LNCaP clone FGC (cell line): ENCODE data around the gene FOXP1.

Experiments used
- DNase-seq: peaks from one replicate; pipeline ENCODE4 v3.0.0-alpha.2; 2011; ENCODE audit warnings: low read depth
- H3K4me3 ChIP-seq: 2 replicates; pipeline ENCODE4 v1.5.1; 2011; ENCODE audit warnings: mild to moderate bottlenecking, low read depth, low read length, control low read depth
- TF ChIP-seq, protein P1 (sequence below): IDR thresholded peaks from 2 replicates; pipeline ENCODE4 v1.5.1; 2012; ENCODE audit warnings: mild to moderate bottlenecking; ENCODE audit not compliant: control insufficient read depth, insufficient read depth; ENCODE audit errors: extremely low read depth

The FOXP1 gene

DNA sequence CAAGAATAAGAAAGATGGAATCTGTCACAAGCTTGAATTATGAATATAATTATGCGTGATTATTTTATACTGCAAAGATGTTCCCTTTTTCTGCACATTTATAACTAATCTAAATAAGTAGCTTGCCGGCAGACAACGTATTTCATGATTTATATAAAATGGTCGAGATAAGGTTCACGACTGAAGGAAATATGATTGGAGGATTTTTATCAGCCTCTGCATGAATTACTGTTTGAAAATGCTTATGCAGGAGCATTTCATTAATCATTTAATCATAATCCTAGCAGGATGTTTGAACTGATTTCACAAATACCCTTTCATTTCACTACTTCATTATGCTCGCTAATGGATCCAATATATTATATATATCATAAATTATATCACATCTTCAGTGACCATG lies 580.0 kb downstream of the FOXP1 start:
- H3K4me3 ChIP-seq: no peak overlapping the region
- no peak for DNase-seq
- TF ChIP-seq, protein P1, sequence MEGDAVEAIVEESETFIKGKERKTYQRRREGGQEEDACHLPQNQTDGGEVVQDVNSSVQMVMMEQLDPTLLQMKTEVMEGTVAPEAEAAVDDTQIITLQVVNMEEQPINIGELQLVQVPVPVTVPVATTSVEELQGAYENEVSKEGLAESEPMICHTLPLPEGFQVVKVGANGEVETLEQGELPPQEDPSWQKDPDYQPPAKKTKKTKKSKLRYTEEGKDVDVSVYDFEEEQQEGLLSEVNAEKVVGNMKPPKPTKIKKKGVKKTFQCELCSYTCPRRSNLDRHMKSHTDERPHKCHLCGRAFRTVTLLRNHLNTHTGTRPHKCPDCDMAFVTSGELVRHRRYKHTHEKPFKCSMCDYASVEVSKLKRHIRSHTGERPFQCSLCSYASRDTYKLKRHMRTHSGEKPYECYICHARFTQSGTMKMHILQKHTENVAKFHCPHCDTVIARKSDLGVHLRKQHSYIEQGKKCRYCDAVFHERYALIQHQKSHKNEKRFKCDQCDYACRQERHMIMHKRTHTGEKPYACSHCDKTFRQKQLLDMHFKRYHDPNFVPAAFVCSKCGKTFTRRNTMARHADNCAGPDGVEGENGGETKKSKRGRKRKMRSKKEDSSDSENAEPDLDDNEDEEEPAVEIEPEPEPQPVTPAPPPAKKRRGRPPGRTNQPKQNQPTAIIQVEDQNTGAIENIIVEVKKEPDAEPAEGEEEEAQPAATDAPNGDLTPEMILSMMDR: no peak

DNA sequence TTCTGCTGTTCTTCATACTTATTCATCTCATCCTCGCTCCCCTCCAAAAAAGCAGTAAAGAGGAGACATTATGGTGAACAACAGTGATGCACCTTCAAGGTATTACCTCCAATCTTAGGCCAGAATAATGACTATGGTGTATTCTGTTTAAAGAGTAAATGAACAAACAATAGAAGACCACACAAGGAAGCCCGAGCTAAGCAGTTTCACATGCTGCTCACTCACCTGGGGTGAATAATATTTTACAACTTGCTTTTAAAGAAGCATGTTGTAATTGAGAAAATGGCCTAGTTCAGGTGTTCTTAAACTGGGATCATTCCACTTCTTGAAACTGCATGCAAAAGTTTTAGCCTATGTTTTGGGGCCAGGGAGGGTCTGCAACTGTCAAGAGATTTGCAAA lies 581.2 kb downstream of the FOXP1 start:
- no peak overlapping the region for H3K4me3 ChIP-seq
- no peak for DNase-seq
- TF ChIP-seq, protein P1: no peak

DNA sequence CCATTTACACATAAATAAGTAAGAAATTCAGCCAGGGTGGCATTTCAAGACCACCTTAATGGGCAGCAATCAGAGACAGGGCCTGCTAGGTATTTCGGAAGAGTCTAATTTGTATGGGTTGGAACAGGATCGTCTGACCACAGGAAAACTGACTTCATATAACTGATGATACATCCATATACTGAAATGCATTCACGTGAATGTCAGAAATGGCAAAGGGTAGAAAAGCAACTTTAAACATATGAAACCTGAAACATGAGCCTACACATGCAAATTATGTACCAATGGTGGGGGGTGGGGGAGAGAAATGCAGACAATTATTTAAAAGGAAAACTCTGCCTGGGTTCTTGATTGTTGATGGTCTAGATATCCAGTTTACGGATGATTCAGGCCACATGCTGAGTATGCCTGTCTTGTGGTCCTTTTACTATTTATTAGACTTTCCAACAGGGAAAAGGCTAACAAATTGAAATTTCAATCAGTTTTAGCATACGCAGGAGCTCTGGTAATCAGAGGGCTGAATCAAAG lies 582.2 kb downstream of the FOXP1 start:
- DNase-seq: no peak
- H3K4me3 ChIP-seq: no peak overlapping the region
- TF ChIP-seq, protein P1: no peak

DNA sequence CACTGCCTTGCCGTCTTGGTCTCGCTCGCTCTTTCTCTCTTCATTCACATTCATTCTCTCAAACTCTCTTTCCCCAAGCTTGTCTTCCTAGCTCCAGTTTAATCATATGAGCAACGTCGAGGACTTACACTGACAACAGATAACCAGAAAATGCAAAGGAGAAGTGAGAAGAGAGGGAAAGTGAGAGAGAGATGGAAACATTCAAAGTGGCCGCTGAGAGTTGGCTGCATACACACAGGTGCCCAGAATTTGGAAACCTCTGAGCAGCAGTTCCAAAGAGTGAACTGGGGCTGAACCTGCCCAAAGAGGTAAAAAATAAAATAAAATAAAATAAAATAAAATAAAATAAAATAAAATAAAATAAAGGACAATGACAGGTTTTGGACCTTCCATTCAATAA lies 583.0 kb downstream of the FOXP1 start:
- no peak for DNase-seq
- TF ChIP-seq, protein P1: no peak
- H3K4me3 ChIP-seq: no peak overlapping the region

DNA sequence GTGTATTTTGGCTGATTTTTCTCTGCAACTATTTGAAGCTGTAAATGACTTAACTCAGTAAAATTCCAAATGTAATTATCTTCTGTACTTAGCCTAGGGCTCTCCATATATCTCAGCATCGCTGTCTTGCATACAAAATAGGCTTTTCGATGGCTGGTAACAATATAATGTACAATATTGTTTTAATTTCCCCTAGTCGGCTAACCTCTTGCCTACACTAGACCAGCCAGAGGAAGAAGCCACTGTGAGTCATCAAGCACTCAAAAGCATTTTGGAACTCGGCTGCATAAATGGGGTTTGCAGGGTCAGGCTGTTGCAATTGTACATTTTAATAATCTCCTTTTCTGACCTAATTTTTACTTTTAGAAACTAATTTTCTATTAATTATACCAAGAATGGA lies 583.8 kb downstream of the FOXP1 start:
- TF ChIP-seq, protein P1: no peak
- H3K4me3 ChIP-seq: no peak overlapping the region
- no peak for DNase-seq

DNA sequence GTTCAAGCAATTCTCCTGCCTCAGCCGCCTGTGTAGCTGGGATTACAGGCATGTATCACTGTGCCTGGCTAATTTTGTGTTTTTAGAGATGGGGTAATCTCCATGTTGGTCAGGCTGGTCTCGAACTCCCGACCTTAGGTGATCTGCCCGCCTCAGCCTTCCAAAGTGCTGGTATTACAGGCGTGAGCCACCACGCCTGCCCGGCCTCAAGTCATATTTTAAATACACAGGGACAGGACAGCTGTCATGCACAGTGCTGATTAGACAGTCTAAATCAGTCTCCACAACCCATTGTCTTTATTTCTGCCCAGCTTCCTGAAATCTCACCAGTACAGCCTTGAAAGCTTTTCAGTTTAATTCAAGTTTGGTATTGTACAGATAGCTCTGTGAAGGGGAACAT lies 587.4 kb downstream of the FOXP1 start:
- TF ChIP-seq, protein P1: no peak
- H3K4me3 ChIP-seq: no peak overlapping the region
- DNase-seq: no peak

DNA sequence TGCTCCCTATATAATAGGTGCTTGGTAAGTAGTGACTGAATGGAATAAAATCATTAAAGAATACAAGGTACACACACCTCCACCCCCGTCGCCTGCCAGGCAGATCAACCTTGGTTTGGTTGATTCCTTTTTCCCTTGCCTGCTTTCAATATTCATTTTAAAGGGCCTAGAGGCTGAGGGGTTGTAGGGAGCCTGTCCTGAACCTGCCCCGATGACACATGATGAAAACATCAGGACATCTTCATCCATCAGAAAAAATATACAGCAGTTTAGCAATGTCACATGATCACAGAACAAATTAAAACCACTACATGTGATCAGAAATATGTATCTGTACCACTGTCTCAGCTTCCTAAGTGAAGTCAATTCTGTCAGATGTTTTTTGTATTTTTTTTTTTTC lies 588.9 kb downstream of the FOXP1 start:
- DNase-seq: no peak
- no peak overlapping the region for H3K4me3 ChIP-seq
- TF ChIP-seq, protein P1: no peak
